GM12878 (cell line): ENCODE measurements around the gene LDLRAD3. TPM values are rescaled to one million over a fixed set of nuclear protein-coding genes. Genes with fewer than 3 reads are reported as not detected.

Source experiments
- ATAC-seq: fragments of 200-7000 bp; cut with Tn5 transposase; 3 replicates; pipeline ENCODE4 v1.9.1; 2020; ENCODE audit warnings: mild to moderate bottlenecking, moderate library complexity
- BruUV-seq: library from RNA; stranded (reverse); fragments of 400-500 nt; replicated peaks from 2 replicates; lab custom pipeline; 2021; lab: Mats Ljungman, UMichigan
- CTCF ChIA-PET: fragments of 300-600 bp; sonication (Branson Sonifier 250); formaldehyde crosslinking; extraction: SDS; loops from one replicate; lab custom pipeline; 2021; ENCODE audit warnings: inconsistent platforms; lab: Yijun Ruan, JAX
- POLR2A ChIA-PET: fragments of 350-600 bp; formaldehyde crosslinking; extraction: SDS; loops from one replicate; lab custom pipeline; 2021; ENCODE audit warnings: inconsistent platforms; lab: Charles Lee
- RAD21 ChIA-PET: fragments of 300-600 bp; sonication (Branson Sonifier 250); formaldehyde crosslinking; loops from one replicate; lab custom pipeline; 2023; ENCODE audit warnings: antibody characterized with exemption; ENCODE audit not compliant: unreplicated experiment; lab: Charles Lee
- SMC1A ChIA-PET: fragments of 300-600 bp; sonication (Branson Sonifier 250); formaldehyde crosslinking; loops from one replicate; lab custom pipeline; 2023; ENCODE audit not compliant: unreplicated experiment, uncharacterized antibody; lab: Charles Lee
- DNase-seq: peaks from one replicate; pipeline ENCODE4 v3.0.0-alpha.2; 2011; ENCODE audit warnings: low read depth, low spot score
- FAIRE-seq: peaks from 3 replicates; lab custom pipeline; 2011; peaks lifted over from hg19 to GRCh38; lab: Jason Lieb, UNC
- H2AFZ ChIP-seq: 2 replicates; pipeline ENCODE4 v1.6.0; 2011; ENCODE audit warnings: low read depth, low read length, control low read depth; ENCODE audit not compliant: control insufficient read depth
- H3K27ac ChIP-seq: 2 replicates; pipeline ENCODE4 v1.5.1; 2011; ENCODE audit warnings: control low read depth; ENCODE audit not compliant: control insufficient read depth, insufficient read depth
- H3K27me3 ChIP-seq, 2 experiments: replicated peaks in 1 of 2; 2 replicates each; pipeline versions ENCODE4 v1.6.0 to v1.6.1; 2011; ENCODE audit warnings: low read length in 1 of 2; ENCODE audit not compliant: control insufficient read depth in 2 of 2, insufficient read depth in 2 of 2
- H3K36me3 ChIP-seq, 2 experiments: 2 replicates each; pipeline ENCODE4 v1.5.1; 2011; ENCODE audit warnings: low read length in 1 of 2; ENCODE audit not compliant: control insufficient read depth in 2 of 2, insufficient read depth in 2 of 2
- H3K4me1 ChIP-seq: 2 replicates; pipeline ENCODE4 v1.6.1; 2011; ENCODE audit warnings: mild to moderate bottlenecking, low read length, moderate library complexity, mixed read lengths; ENCODE audit not compliant: control insufficient read depth, insufficient read depth
- H3K4me2 ChIP-seq: 2 replicates; pipeline ENCODE4 v1.6.0; 2011; ENCODE audit warnings: control low read depth; ENCODE audit not compliant: control insufficient read depth, insufficient read depth
- H3K4me3 ChIP-seq: fragments of 200-600 bp; sonication (generic); 2 replicates; pipeline ENCODE4 v1.5.1; 2016
- H3K79me2 ChIP-seq: 2 replicates; pipeline ENCODE4 v1.6.0; 2011; ENCODE audit warnings: low read length; ENCODE audit not compliant: control insufficient read depth, insufficient read depth
- H3K9ac ChIP-seq: 2 replicates; pipeline ENCODE4 v1.8.0; 2011; ENCODE audit warnings: low read length, control low read depth, mixed read lengths; ENCODE audit not compliant: control insufficient read depth, insufficient read depth
- H3K9me3 ChIP-seq: replicated peaks from 3 replicates; pipeline ENCODE4 v1.5.1; 2011; ENCODE audit warnings: mild to moderate bottlenecking, low read length; ENCODE audit not compliant: control insufficient read depth, insufficient read depth
- H4K20me1 ChIP-seq: 2 replicates; pipeline ENCODE4 v1.6.0; 2011; ENCODE audit not compliant: control insufficient read depth, insufficient read depth
- CBFB ChIP-seq: IDR thresholded peaks from 2 replicates; pipeline ENCODE4 v1.6.1; 2016; ENCODE audit warnings: antibody characterized with exemption, low read depth
- CTCF ChIP-seq, 3 experiments: IDR thresholded peaks in 2 of 3; conservative IDR thresholded peaks in 1 of 3; 2 replicates each; pipeline ENCODE4 v1.5.1; 2011; ENCODE audit warnings: low read depth in 3 of 3, low read length in 3 of 3, mild to moderate bottlenecking in 3 of 3, control low read depth in 2 of 3, moderate library complexity in 2 of 3, inconsistent platforms in 1 of 3, mixed read lengths in 1 of 3; ENCODE audit not compliant: control insufficient read depth in 2 of 3, insufficient read depth in 1 of 3; ENCODE audit errors: extremely low read depth in 1 of 3
- HSF1 ChIP-seq: fragments of 150-350 bp; IDR thresholded peaks from 2 replicates; pipeline ENCODE4 v1.6.1; 2014; ENCODE audit warnings: mild to moderate bottlenecking, low read depth, low read length
- MLLT1 ChIP-seq: fragments of 450-650 bp; IDR thresholded peaks from 2 replicates; pipeline ENCODE4 v1.6.1; 2016; ENCODE audit warnings: mild to moderate bottlenecking
- PRDM15 ChIP-seq: fragments of 450-650 bp; formaldehyde crosslinking; IDR thresholded peaks from 2 replicates; pipeline ENCODE4 v1.4.0; 2020; ENCODE audit warnings: mild to moderate bottlenecking, moderate library complexity
- SPI1 ChIP-seq: IDR thresholded peaks from 2 replicates; pipeline ENCODE4 v1.6.1; 2011; ENCODE audit warnings: low read depth, mild to moderate bottlenecking, low read length, moderate library complexity, borderline replicate concordance; ENCODE audit not compliant: insufficient read depth
- TAF1 ChIP-seq: IDR thresholded peaks from 2 replicates; pipeline ENCODE4 v1.6.1; 2011; ENCODE audit warnings: mild to moderate bottlenecking, low read depth, low read length, borderline replicate concordance
- WGBS: methylation state at CpG from one replicate; pipeline ENCODE4 v1.1.6; 2016; ENCODE audit warnings: low lambda C conversion rate; ENCODE audit not compliant: insufficient replicate concordance, insufficient coverage; ENCODE audit errors: missing lambda C conversion rate; 5-methylcytosine and 5-hydroxymethylcytosine counted together
- in situ Hi-C: fragments of 300-500 bp; cut with MboI; formaldehyde crosslinking; loops from 9 replicates; pipeline ENCODE4 v1.14.3; 2018; ENCODE audit warnings: mixed read lengths
- intact Hi-C: fragments of 100-400 bp; cut with micrococcal nuclease; formaldehyde crosslinking; loops from one replicate; pipeline ENCODE4 v1.14.2; 2022; ENCODE audit not compliant: unreplicated experiment
- polyA plus RNA-seq, 11 experiments: library from polyadenylated mRNA; depleted of rRNA in 4 of 11; unstranded in 6 of 11; stranded (reverse) in 5 of 11; fragments of >200 nt; fragmentation: Nextera tagmentation in 4 of 11; fragmentation: Illumina TruSeq in 1 of 11; extraction: Ambion mirVana in 4 of 11; extraction: Trizol in 1 of 11; gene quantifications; 1 replicate in 1 of 11; 2 replicates in 10 of 11; pipeline versions ENCODE4 v1.2.1 to v1.2.3, GENCODE V29; 2011 to 2016; ENCODE audit warnings: inconsistent platforms in 2 of 11, missing spikeins in 2 of 11, low read depth in 1 of 11
- total RNA-seq, 4 experiments: library from RNA; depleted of rRNA in 3 of 4; stranded (reverse); fragments of >200 nt in 3 of 4; fragmentation: Illumina TruSeq in 1 of 4; extraction: Trizol in 1 of 4; gene quantifications; 2 replicates each; pipeline versions ENCODE4 v1.2.1 to v1.2.3, GENCODE V29; 2013 to 2021

Gene LDLRAD3
- total and polyA plus RNA-seq, 10 of the 15 experiments (the other 5 are each of a cell fraction or from before 2014, with no cell fraction given), result 2.5 to 17.2 (median 10.7) TPM

- TF ChIP-seq MLLT1, result no peak
Observed at GRCh38 chr11:35968386-35969088, 24.7 kb downstream of the LDLRAD3 start (continued).

- in situ Hi-C loops (no loop called here), intact Hi-C loops (loop anchor here (5.0 kb wide), 1 partner anchor 62 kb away; no protein-coding TSS in a partner anchor)
- POLR2A ChIA-PET, result interaction anchor here (0.8 to 1.2 kb wide), 2 partner anchors 26 to 28 kb away, joined by 3 to 5 read pairs; no protein-coding TSS in a partner anchor
- Histone ChIP-seq H3K9ac (no peak overlapping the region), H3K4me1 (peaks cover 7% of the 10 kb centered on the region), H3K79me2 (no peaks in the 10 kb centered on the region), H3K9me3 (peaks cover under 1% of the 10 kb centered on the region; the same call in 2 of the 3 replicates), H3K4me2 (no peak overlapping the region; the same call in 1 of the 2 replicates), H3K36me3 (no peaks in the 10 kb centered on the region), H3K27me3 (no peaks in the 10 kb centered on the region), H3K27ac (no peak overlapping the region), H4K20me1 (no peaks in the 10 kb centered on the region), H3K4me3 (no peak overlapping the region), H2AFZ (peak overlapping the region; percentile 51; the same call in 1 of the 2 replicates)
- CTCF ChIA-PET, result interaction anchor here (0.9 to 1.8 kb wide), 3 partner anchors 11 to 147 kb away, joined by 3 to 8 read pairs (median 5); no protein-coding TSS in a partner anchor
- BruUV-seq, result no TSS peak
- RAD21 ChIA-PET, result interaction anchor here (1.1 to 1.7 kb wide), 4 partner anchors 10 to 147 kb away, joined by 3 to 11 read pairs (median 6); no protein-coding TSS in a partner anchor
- FAIRE-seq (no peak), DNase-seq (no peak), ATAC-seq (peak; percentile 67)
- 23% methylated on average over 10 of the region's 10 CpGs for WGBS
- SMC1A ChIA-PET, result interaction anchor here (0.8 to 2.4 kb wide), 8 partner anchors 9 to 148 kb away, joined by 3 to 16 read pairs (median 4); no protein-coding TSS in a partner anchor
- TF ChIP-seq CBFB (0 out of 2 replicates have a peak, but pooled peaks have one; percentile 32), PRDM15 (CRISPR knock-in tag) (no peak), HSF1 (no peak), TAF1 (no peak), CTCF (IDR thresholded peaks at IDR 0.05 in 2 of 3, conservative IDR thresholded peaks at IDR 0.05 in 1 of 3; ENCODE audit: control insufficient read depth in 2 of 3, extremely low read depth in 1 of 3, insufficient read depth in 1 of 3, low read depth in 3 of 3, low read length in 3 of 3) (no peak), SPI1 (no peak)
Observed at GRCh38 chr11:35969089-35970042, 25.5 kb downstream of the LDLRAD3 start.
